Mesodermal cell (in vitro differentiated cells): ENCODE results near the gene TGFBR2.

Source experiments
- H3K27ac ChIP-seq: 2 replicates; pipeline ENCODE4 v1.7.0; 2013; ENCODE audit warnings: mild to moderate bottlenecking, low read depth, low read length, moderate library complexity; ENCODE audit not compliant: severe bottlenecking
- H3K36me3 ChIP-seq: 2 replicates; pipeline ENCODE4 v1.7.1; 2013; ENCODE audit warnings: mild to moderate bottlenecking, low read length, moderate library complexity; ENCODE audit not compliant: control insufficient read depth, insufficient read depth
- H3K4me1 ChIP-seq: one replicate; pipeline ENCODE4 v1.7.1; 2013; ENCODE audit warnings: mild to moderate bottlenecking, low read length; ENCODE audit not compliant: insufficient read depth, control insufficient read depth, poor library complexity, severe bottlenecking
- H3K4me3 ChIP-seq: 2 replicates; pipeline ENCODE4 v1.7.0; 2013; ENCODE audit warnings: low read length, control low read depth, mild to moderate bottlenecking; ENCODE audit not compliant: insufficient read depth, poor library complexity, severe bottlenecking; ENCODE audit errors: extremely low read depth
- H3K9me3 ChIP-seq: 2 replicates; pipeline ENCODE4 v1.7.1; 2013; ENCODE audit warnings: mild to moderate bottlenecking, low read length, moderate library complexity; ENCODE audit not compliant: control insufficient read depth
- WGBS, 2 experiments: methylation state at CpG; one replicate each; pipeline ENCODE4 v1.1.5; 2013; ENCODE audit warnings: missing lambda C conversion rate in 2 of 2; ENCODE audit not compliant: insufficient coverage in 2 of 2; 5-methylcytosine and 5-hydroxymethylcytosine counted together

Gene TGFBR2

DNA sequence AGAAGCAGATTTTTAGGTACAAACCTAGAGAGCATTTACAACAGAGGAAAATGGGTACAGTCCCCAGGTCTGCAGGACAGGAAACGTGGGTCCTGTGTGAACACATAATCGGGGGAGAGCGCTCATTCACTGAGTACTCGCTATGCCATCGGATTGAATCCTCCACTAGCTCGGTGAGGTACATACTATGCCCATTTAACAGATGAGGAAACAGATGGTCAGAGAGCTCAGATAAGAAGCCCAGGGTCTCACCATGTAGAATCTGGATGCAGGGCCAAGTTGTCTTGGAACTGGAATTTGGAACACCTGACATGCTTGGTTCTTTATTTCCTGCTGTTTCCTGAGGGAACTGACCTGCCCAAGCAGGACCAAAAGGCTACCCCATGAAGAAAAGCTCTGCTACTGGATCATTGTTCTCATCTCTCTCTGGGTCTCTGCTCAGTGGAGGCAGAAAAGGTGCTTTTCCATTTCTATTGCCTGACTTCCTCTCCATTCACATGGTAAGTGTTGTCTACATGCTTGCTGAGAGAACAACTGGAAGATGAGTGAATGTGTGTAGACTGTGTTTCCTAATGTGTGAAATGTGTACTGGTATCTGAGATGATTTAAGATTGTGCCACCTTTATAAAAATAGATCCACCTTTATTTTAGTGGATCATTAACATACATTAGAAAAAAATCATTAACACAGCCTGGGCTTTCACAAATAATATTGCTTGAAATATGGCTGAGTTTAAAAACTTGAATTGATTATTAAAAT, 89.1 kb downstream of the TGFBR2 start:
- H3K4me3 ChIP-seq: no peak overlapping the region
- 90 to 94% methylated on average over 6 of the region's 6 CpGs for WGBS, 2 experiments
- H3K4me1 ChIP-seq: peaks cover 5% of the 10 kb centered on the region
- H3K36me3 ChIP-seq: peaks cover 49% of the 10 kb centered on the region
- H3K27ac ChIP-seq: no peak overlapping the region
- H3K9me3 ChIP-seq: no peaks in the 10 kb centered on the region

DNA sequence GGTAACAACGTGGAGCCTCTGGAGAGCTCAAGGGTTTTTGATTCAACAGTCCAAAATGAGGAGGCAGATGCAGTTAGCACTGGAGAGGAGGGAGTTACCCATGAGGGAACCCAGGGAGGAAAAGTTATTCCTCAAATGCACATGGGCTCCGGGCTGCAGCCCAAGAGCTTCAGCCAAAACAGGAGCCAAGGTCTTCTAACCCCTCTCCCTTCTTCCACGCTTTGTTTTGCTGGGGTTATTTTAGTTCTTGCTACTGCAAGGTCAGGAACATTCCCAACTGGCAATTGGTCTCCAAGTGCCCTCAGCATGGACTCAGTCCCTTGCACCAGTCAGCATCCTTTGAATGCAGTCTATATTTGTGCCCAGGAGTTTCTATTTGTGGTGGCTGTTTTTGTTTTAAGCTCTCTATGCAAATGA, 90.0 kb downstream of the TGFBR2 start:
- Histone ChIP-seq H3K9me3 (peaks cover 1% of the 10 kb centered on the region), H3K4me3 (no peak overlapping the region), H3K27ac (no peak overlapping the region), H3K36me3 (peaks cover 39% of the 10 kb centered on the region), H3K4me1 (peaks cover 5% of the 10 kb centered on the region)
- WGBS, 2 experiments: 38 to 90% methylated on average over 1 to 2 of the region's 3 CpGs

- peaks cover 5% of the 10 kb centered on the region for H3K4me1 ChIP-seq
- 92 to 100% methylated on average over 1 to 2 of the region's 2 CpGs for WGBS, 2 experiments
- H3K27ac ChIP-seq: no peak overlapping the region
- H3K4me3 ChIP-seq: no peak overlapping the region
- H3K9me3 ChIP-seq: peaks cover 6% of the 10 kb centered on the region
- H3K36me3 ChIP-seq: peaks cover 35% of the 10 kb centered on the region
Observed at GRCh38 chr3:30696896-30697295, 90.5 kb downstream of the TGFBR2 start.

- no peaks in the 10 kb centered on the region for H3K4me1 ChIP-seq
- peaks cover 22% of the 10 kb centered on the region for H3K36me3 ChIP-seq
- H3K9me3 ChIP-seq: peaks cover 21% of the 10 kb centered on the region
- no peak overlapping the region for H3K4me3 ChIP-seq
- no peak overlapping the region for H3K27ac ChIP-seq
- 100% methylated on average over 1 of the region's 2 CpGs for WGBS, 2 experiments
Observed at GRCh38 chr3:30698549-30698948, 92.1 kb downstream of the TGFBR2 start.

DNA sequence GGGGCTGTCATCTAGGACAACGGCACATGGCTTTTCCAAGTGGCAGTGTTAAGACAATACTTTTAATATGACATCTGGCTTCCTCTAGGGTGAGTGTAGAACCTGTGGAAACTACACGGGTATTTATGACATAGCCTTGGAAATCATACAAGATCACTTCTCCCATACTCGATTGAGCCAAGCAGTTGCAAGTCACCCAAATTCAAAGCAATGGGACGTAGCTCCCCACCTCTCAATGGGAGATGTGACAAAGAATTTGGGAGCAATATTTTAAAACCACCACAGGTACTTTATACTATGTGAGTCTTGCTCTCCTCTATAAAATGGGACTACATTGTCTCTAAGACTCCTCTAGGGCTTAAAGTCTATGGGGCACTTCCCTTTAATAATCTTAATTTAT, 93.5 kb downstream of the TGFBR2 start:
- no CpG with 5 or more reads among the region's 4 CpGs for WGBS, 2 experiments
- Histone ChIP-seq H3K9me3 (peaks cover 21% of the 10 kb centered on the region), H3K27ac (no peak overlapping the region), H3K4me3 (no peak overlapping the region), H3K4me1 (no peaks in the 10 kb centered on the region), H3K36me3 (peaks cover 14% of the 10 kb centered on the region)

GRCh38 chr3:30700702-30701321, 94.4 kb downstream of the TGFBR2 start:
- no peaks in the 10 kb centered on the region for H3K4me1 ChIP-seq
- H3K4me3 ChIP-seq: no peak overlapping the region
- H3K36me3 ChIP-seq: peaks cover 7% of the 10 kb centered on the region
- peaks cover 21% of the 10 kb centered on the region for H3K9me3 ChIP-seq
- 93% methylated on average over 3 of the region's 3 CpGs for WGBS, 2 experiments
- H3K27ac ChIP-seq: no peak overlapping the region

GRCh38 chr3:30702038-30702827, 95.8 kb downstream of the TGFBR2 start:
- no peak overlapping the region for H3K4me3 ChIP-seq
- peaks cover 7% of the 10 kb centered on the region for H3K36me3 ChIP-seq
- no peak overlapping the region for H3K27ac ChIP-seq
- no peaks in the 10 kb centered on the region for H3K4me1 ChIP-seq
- H3K9me3 ChIP-seq: peaks cover 25% of the 10 kb centered on the region

DNA sequence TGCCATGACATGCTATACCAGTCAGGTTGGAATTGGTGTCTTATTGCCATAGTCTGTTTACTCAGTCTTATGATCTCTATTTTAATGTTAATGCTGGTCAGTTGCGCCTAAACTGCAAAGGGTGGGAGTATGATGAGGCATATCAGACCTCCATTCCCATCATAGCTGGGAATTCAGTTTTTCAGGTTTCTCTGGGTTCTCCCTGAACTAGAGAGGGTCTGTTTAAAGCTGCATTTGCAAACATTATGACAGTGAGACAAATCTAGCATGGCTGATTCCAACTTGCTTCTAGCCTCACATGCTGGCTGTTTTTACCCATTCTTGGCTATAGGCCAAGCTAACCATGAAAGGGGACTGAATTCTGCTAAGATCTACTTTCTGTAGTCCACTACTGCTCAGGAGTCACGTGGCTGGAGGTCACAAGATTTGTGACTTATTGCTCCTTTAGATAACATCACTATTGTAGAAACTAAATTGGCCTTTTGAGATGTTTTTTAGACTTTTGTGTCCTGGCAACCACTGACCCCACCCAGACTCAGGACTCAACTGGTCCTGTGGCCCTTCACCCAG, 96.5 kb downstream of the TGFBR2 start:
- 86% methylated on average over 1 of the region's 2 CpGs; no CpG with 5 or more reads in 1 of the 2 experiments for WGBS, 2 experiments
- H3K9me3 ChIP-seq: peaks cover 25% of the 10 kb centered on the region

DNA sequence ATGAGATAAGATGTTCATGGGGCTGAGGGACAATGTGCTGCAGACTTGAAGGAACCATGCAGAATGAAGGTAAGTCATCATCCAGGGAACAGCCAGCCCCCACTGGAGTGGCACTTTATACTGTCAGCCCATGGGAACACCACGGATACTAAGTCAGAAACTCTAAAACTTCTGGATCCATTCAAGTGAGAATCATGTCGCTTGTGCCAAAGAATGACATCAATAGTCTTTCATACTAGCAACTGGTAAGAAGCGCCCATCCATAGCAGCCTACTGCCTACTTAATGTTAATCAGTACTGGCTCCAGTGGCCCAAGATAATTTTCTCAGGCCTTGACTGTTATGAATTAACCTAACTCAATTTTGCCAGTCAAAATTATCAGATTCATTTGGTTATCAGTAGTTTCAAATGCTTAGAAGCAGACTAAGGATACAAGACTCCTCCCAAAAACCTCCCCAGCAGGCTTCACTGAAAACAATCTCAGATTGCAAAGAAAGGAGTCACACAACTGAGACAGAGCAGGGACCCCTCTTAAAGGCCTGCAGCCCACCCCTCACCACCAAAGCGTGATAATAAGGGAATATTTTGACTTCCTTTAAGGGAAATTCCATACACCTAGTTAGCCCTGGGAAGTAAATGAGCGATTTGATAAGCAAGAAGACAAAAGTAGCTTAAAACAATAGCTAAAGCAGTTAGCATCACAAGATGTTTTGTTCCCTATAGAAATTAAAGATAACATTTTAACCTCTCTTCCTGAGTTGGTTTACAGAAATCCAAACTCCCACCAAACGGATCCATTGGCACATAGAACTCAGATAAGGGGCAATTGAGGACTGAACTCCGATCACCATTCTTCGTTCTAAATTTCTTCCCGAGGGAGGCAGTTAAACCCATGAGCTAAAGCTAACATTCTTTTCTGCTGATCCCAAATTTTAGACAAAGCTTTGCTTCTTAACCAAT, 98.8 kb downstream of the TGFBR2 start:
- H3K9me3 ChIP-seq: peaks cover 25% of the 10 kb centered on the region
- no peaks in the 10 kb centered on the region for H3K4me1 ChIP-seq
- WGBS, 2 experiments: 92 to 96% methylated on average over 7 of the region's 9 CpGs
- H3K27ac ChIP-seq: no peak overlapping the region
- H3K36me3 ChIP-seq: peaks cover 2% of the 10 kb centered on the region
- no peak overlapping the region for H3K4me3 ChIP-seq

More for the DNA sequence above, 96.5 kb downstream of the TGFBR2 start:
- no peak overlapping the region for H3K27ac ChIP-seq
- no peak overlapping the region for H3K4me3 ChIP-seq
- H3K36me3 ChIP-seq: peaks cover 7% of the 10 kb centered on the region
- no peaks in the 10 kb centered on the region for H3K4me1 ChIP-seq

DNA sequence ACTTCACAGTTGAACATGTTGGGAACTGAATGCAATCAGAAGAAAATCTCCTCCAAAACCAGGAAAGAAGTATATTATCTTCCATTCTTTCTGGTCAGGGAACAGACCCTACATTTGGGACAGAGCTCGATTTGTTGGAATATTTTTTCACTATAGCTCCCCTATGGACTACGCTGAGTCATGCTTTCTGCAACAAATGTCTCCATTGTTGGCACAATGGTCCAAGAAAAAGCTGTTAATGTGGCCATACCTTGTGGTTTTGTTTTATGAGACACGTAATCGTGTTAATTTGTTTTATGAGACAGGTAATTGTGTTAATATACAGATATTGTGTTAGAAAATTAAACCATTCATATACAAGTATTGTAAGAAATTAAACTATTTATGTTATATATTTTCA, 101.4 kb downstream of the TGFBR2 start:
- H3K4me1 ChIP-seq: no peaks in the 10 kb centered on the region
- 80 to 96% methylated on average over 1 to 2 of the region's 4 CpGs for WGBS, 2 experiments
- no peak overlapping the region for H3K27ac ChIP-seq
- H3K4me3 ChIP-seq: no peak overlapping the region
- peaks cover 12% of the 10 kb centered on the region for H3K9me3 ChIP-seq
- H3K36me3 ChIP-seq: peaks cover 2% of the 10 kb centered on the region
